B cell (primary cell): ENCODE data around the gene SHLD2. TPM values are rescaled to one million over a fixed set of nuclear protein-coding genes. Genes with fewer than 3 reads are reported as not detected.
A peak's percentile ranks its signal among the peaks of the same experiment; 100 is the strongest.

Experiments used
- ATAC-seq: fragments of 200-7000 bp; cut with Tn5 transposase; one replicate; pipeline ENCODE4 v1.10.0; 2021; ENCODE audit warnings: low read depth, mild to moderate bottlenecking, moderate number of reproducible peaks, moderate library complexity
- CTCF ChIA-PET: fragments of 350-600 bp; sonication (Branson Sonifier 250); formaldehyde crosslinking; loops from one replicate; lab custom pipeline; 2021; ENCODE audit warnings: antibody characterized with exemption, inconsistent platforms; lab: Charles Lee
- POLR2A ChIA-PET: fragments of 350-600 bp; sonication (Branson Sonifier 250); formaldehyde crosslinking; loops from one replicate; lab custom pipeline; 2021; ENCODE audit warnings: antibody characterized with exemption; lab: Charles Lee
- DNase-seq: peaks from one replicate; pipeline ENCODE4 v3.0.0; 2013
- H2AFZ ChIP-seq: 2 replicates; pipeline ENCODE4 v1.6.1; 2012; ENCODE audit warnings: mild to moderate bottlenecking, low read depth, low read length; ENCODE audit not compliant: insufficient read depth, poor library complexity, severe bottlenecking
- H3K27ac ChIP-seq, 2 donors: 1 replicate in 1 of 2; 2 replicates in 1 of 2; pipeline ENCODE4 v1.5.1; 2012 to 2013; ENCODE audit warnings: low read length in 2 of 2, mild to moderate bottlenecking in 2 of 2, moderate library complexity in 1 of 2
- H3K27me3 ChIP-seq, 4 experiments: fragments of 200-600 bp in 1 of 4; sonication (generic) in 1 of 4; replicated peaks in 1 of 4; 1 replicate in 2 of 4; 2 replicates in 2 of 4; pipeline versions ENCODE4 v1.6.1 to v1.7.0; 2013 to 2016; ENCODE audit warnings: low read length in 3 of 4, mild to moderate bottlenecking in 2 of 4, mixed read lengths in 1 of 4, moderate library complexity in 1 of 4; ENCODE audit not compliant: insufficient read depth in 4 of 4, control insufficient read depth in 3 of 4; ENCODE audit errors: control extremely low read depth in 1 of 4
- H3K36me3 ChIP-seq, 2 experiments: replicated peaks in 1 of 2; 1 replicate in 1 of 2; 2 replicates in 1 of 2; pipeline versions ENCODE4 v1.6.1 to v1.7.1; 2013; ENCODE audit warnings: low read length in 1 of 2; ENCODE audit not compliant: insufficient read depth in 2 of 2, control insufficient read depth in 1 of 2; ENCODE audit errors: control extremely low read depth in 1 of 2, extremely low read depth in 1 of 2
- H3K4me1 ChIP-seq, 2 donors: fragments of 200-600 bp in 1 of 2; sonication (generic) in 1 of 2; 1 replicate in 1 of 2; 2 replicates in 1 of 2; pipeline versions ENCODE4 v1.5.1 to v1.6.1; 2013 to 2017; ENCODE audit warnings: low read length in 2 of 2; ENCODE audit not compliant: control insufficient read depth in 2 of 2, insufficient read depth in 2 of 2
- H3K4me2 ChIP-seq: replicated peaks from 2 replicates; pipeline ENCODE3; 2012; ENCODE audit warnings: mild to moderate bottlenecking, low read depth, low read length; ENCODE audit not compliant: poor library complexity, severe bottlenecking
- H3K4me3 ChIP-seq, 5 experiments: fragments of 200-600 bp in 1 of 5; sonication (generic) in 1 of 5; 1 replicate in 3 of 5; 2 replicates in 2 of 5; pipeline versions ENCODE4 v1.5.1 to v1.7.0; 2011 to 2016; ENCODE audit warnings: low read length in 4 of 5, mild to moderate bottlenecking in 4 of 5, low read depth in 2 of 5, control low read depth in 1 of 5, moderate library complexity in 1 of 5; ENCODE audit not compliant: insufficient read depth in 1 of 5; ENCODE audit errors: control extremely low read depth in 1 of 5, extremely low read depth in 1 of 5
- H3K79me2 ChIP-seq: fragments of 200-600 bp; sonication (generic); one replicate; pipeline ENCODE4 v1.6.0; 2016; ENCODE audit warnings: low read length; ENCODE audit not compliant: control insufficient read depth, insufficient read depth
- H3K9ac ChIP-seq: fragments of 200-600 bp; sonication (generic); 2 replicates; pipeline ENCODE4 v1.6.1; 2017; ENCODE audit warnings: mild to moderate bottlenecking, low read length, moderate library complexity
- H3K9me3 ChIP-seq, 3 donors: one replicate each; pipeline versions ENCODE4 v1.6.1 to v1.7.1; 2013; ENCODE audit warnings: low read length in 2 of 3; ENCODE audit not compliant: control insufficient read depth in 2 of 3, insufficient read depth in 1 of 3; ENCODE audit errors: control extremely low read depth in 1 of 3
- H4K20me1 ChIP-seq: 2 replicates; pipeline ENCODE4 v1.6.0; 2012; ENCODE audit warnings: mild to moderate bottlenecking, low read length; ENCODE audit not compliant: insufficient read depth, control insufficient read depth, poor library complexity, severe bottlenecking
- H3K27ac Mint-ChIP-seq: one replicate; pipeline ENCODE4 v1.8.0; 2021; ENCODE audit warnings: mixed read lengths
- H3K27me3 Mint-ChIP-seq: one replicate; pipeline ENCODE4 v1.8.0; 2021; ENCODE audit warnings: mixed read lengths
- H3K4me1 Mint-ChIP-seq: one replicate; pipeline ENCODE4 v1.8.0; 2021; ENCODE audit warnings: mixed read lengths
- H3K4me3 Mint-ChIP-seq: one replicate; pipeline ENCODE4 v1.8.0; 2021; ENCODE audit warnings: mixed read lengths
- H3K9me3 Mint-ChIP-seq: one replicate; pipeline ENCODE4 v1.8.0; 2022; ENCODE audit warnings: mixed read lengths; ENCODE audit not compliant: insufficient read depth
- CTCF ChIP-seq: fragments of 200-600 bp; IDR thresholded peaks from one replicate; pipeline ENCODE4 v1.8.0; 2022; ENCODE audit warnings: antibody characterized with exemption, mild to moderate bottlenecking
- EZH2 ChIP-seq: IDR thresholded peaks from 2 replicates; pipeline ENCODE4 v1.6.1; 2012; ENCODE audit warnings: borderline replicate concordance, low read depth, mild to moderate bottlenecking, moderate library complexity, low read length; ENCODE audit not compliant: insufficient read depth, poor library complexity, severe bottlenecking
- WGBS: methylation state at CpG from one replicate; pipeline ENCODE4 v1.1.5; 2013; ENCODE audit warnings: missing lambda C conversion rate; ENCODE audit not compliant: insufficient coverage; 5-methylcytosine and 5-hydroxymethylcytosine counted together
- intact Hi-C: fragments of 100-400 bp; cut with micrococcal nuclease; formaldehyde crosslinking; loops from one replicate; pipeline ENCODE4 v1.10.0; 2022
- polyA plus RNA-seq: library from polyadenylated mRNA; depleted of rRNA; stranded (reverse); fragments of >200 nt; gene quantifications from 2 replicates; pipeline ENCODE4 v1.2.3, GENCODE V29; 2012
- total RNA-seq, 2 donors: library from RNA; stranded (reverse); fragments of 120-200 nt in 1 of 2; gene quantifications; 1 replicate in 1 of 2; 2 replicates in 1 of 2; pipeline versions ENCODE4 v1.2.3 to v1.2.4, GENCODE V29; 2013 to 2022

The SHLD2 gene
- total and polyA plus RNA-seq, 2 donors (not counting 1 experiment from before 2014, with no cell fraction given) = 9.0 to 22.3 TPM

- Mint-ChIP-seq H3K27me3 (no peaks in the 10 kb centered on the region), H3K9me3 (no peaks in the 10 kb centered on the region), H3K4me3 (peak overlapping the region; percentile 96), H3K27ac (peak overlapping the region; percentile 95), H3K4me1 (peaks cover 54% of the 10 kb centered on the region)
- TF ChIP-seq EZH2 = no peak
- TF ChIP-seq CTCF = no peak
- peak overlapping the region; percentile 82 for H3K4me2 ChIP-seq
- H3K79me2 ChIP-seq = peaks cover 78% of the 10 kb centered on the region
- H3K4me3 ChIP-seq = peak overlapping the region; percentile 55 to 79 (median 76)
- peaks cover 0 to 1% of the 10 kb centered on the region in 2 experiments for H3K36me3 ChIP-seq
- peaks cover 33% of the 10 kb centered on the region for H4K20me1 ChIP-seq
- no peaks in the 10 kb centered on the region for H3K9me3 ChIP-seq
- peak overlapping the region; percentile 81 for H2AFZ ChIP-seq
- H3K27me3 ChIP-seq = no peaks in the 10 kb centered on the region
- POLR2A ChIA-PET = interaction anchor here (0.6 to 2.2 kb wide), 2 partner anchors 15 to 123 kb away, joined by 4 to 10 read pairs; no protein-coding TSS in a partner anchor
- WGBS = under 1% methylated on average over 31 of the region's 39 CpGs
- DNase-seq (peak; percentile 72), ATAC-seq (peak; percentile 6)
- H3K4me1 ChIP-seq = peaks cover 26 to 32% of the 10 kb centered on the region in 2 donors
- peak overlapping the region; percentile 80 to 86 for H3K27ac ChIP-seq
- H3K9ac ChIP-seq = peak overlapping the region; percentile 80
- intact Hi-C loops = loop anchor here (2.0 to 10.0 kb wide), 4 partner anchors 111 to 573 kb away; partner anchors contain the start of gene WAPL
- CTCF ChIA-PET = interaction anchor here (0.7 kb wide), 1 partner anchor 123 kb away, joined by 3 read pairs; no protein-coding TSS in a partner anchor
Measured at GRCh38 chr10:87093632-87094372, 1.2 kb upstream of the SHLD2 start.
